SU-DHL-6 (cell line): ENCODE results near the gene TSHB.

Source experiments
- H2AFZ ChIP-seq: fragments of 200-600 bp; sonication (generic); 2 replicates; pipeline ENCODE4 v1.6.1; 2014; ENCODE audit warnings: low read depth, mild to moderate bottlenecking, moderate library complexity, mixed read lengths, antibody characterized with exemption, low read length; ENCODE audit not compliant: severe bottlenecking
- H3F3A ChIP-seq: fragments of 200-600 bp; shearing (Covaris generic); 2 replicates; pipeline ENCODE4 v1.6.0; 2016; ENCODE audit warnings: antibody characterized with exemption, mild to moderate bottlenecking; ENCODE audit not compliant: insufficient read depth
- H3K27ac ChIP-seq: fragments of 200-600 bp; sonication (generic); 2 replicates; pipeline ENCODE4 v1.5.1; 2016; ENCODE audit warnings: low read depth, mild to moderate bottlenecking, low read length, moderate library complexity, mixed read lengths
- H3K27me3 ChIP-seq: fragments of 200-600 bp; sonication (generic), shearing (Covaris generic); 2 replicates; pipeline ENCODE4 v1.6.0; 2014; ENCODE audit warnings: mild to moderate bottlenecking, low read length
- H3K36me3 ChIP-seq: fragments of 200-600 bp; sonication (generic); 2 replicates; pipeline ENCODE4 v1.6.1; 2014; ENCODE audit warnings: mild to moderate bottlenecking, low read length, mixed read lengths
- H3K4me2 ChIP-seq: fragments of 300-600, 200-600 bp; shearing (Covaris generic), sonication (generic); 2 replicates; pipeline ENCODE4 v1.6.0; 2014; ENCODE audit warnings: low read length, low read depth, mild to moderate bottlenecking; ENCODE audit not compliant: poor library complexity, severe bottlenecking
- H3K4me3 ChIP-seq: fragments of 200-600 bp; sonication (generic); 2 replicates; pipeline ENCODE4 v1.5.1; 2014; ENCODE audit warnings: antibody characterized with exemption, low read length, mild to moderate bottlenecking, mixed read lengths; ENCODE audit not compliant: insufficient read depth, poor library complexity, severe bottlenecking
- H3K79me2 ChIP-seq: fragments of 200-600 bp; sonication (generic); 2 replicates; pipeline ENCODE4 v1.6.1; 2014; ENCODE audit warnings: mild to moderate bottlenecking, low read length, moderate library complexity; ENCODE audit not compliant: insufficient read depth
- H3K9ac ChIP-seq: fragments of 200-600 bp; sonication (generic); 2 replicates; pipeline ENCODE4 v1.7.0; 2014; ENCODE audit warnings: mild to moderate bottlenecking, low read length
- H3K9me2 ChIP-seq: fragments of 200-600 bp; sonication (generic); replicated peaks from 2 replicates; pipeline ENCODE4 v1.6.1; 2014; ENCODE audit warnings: low read length; ENCODE audit not compliant: insufficient read depth
- H3K9me3 ChIP-seq: fragments of 200-600 bp; sonication (generic); 2 replicates; pipeline ENCODE4 v1.6.1; 2014; ENCODE audit warnings: low read length, mixed read lengths; ENCODE audit not compliant: insufficient read depth
- H4K20me1 ChIP-seq: fragments of 200-600 bp; sonication (generic); 2 replicates; pipeline ENCODE4 v1.6.1; 2014; ENCODE audit warnings: low read depth, mild to moderate bottlenecking, antibody characterized with exemption, low read length, moderate library complexity, mixed read lengths
- EZH2phosphoT487 ChIP-seq: fragments of 200-600 bp; sonication (generic), shearing (Covaris generic); conservative IDR thresholded peaks from 2 replicates; pipeline ENCODE4 v1.6.1; 2018; ENCODE audit warnings: mild to moderate bottlenecking, antibody characterized with exemption, low read length, moderate library complexity, mixed read lengths
- TF ChIP-seq, protein P1 (sequence below): fragments of 200-600 bp; sonication (generic); IDR thresholded peaks from one replicate; pipeline ENCODE4 v1.5.1; 2017; ENCODE audit warnings: antibody characterized with exemption, mild to moderate bottlenecking, low read length, moderate library complexity; ENCODE audit not compliant: insufficient read depth, poor library complexity, severe bottlenecking

TSHB gene

DNA sequence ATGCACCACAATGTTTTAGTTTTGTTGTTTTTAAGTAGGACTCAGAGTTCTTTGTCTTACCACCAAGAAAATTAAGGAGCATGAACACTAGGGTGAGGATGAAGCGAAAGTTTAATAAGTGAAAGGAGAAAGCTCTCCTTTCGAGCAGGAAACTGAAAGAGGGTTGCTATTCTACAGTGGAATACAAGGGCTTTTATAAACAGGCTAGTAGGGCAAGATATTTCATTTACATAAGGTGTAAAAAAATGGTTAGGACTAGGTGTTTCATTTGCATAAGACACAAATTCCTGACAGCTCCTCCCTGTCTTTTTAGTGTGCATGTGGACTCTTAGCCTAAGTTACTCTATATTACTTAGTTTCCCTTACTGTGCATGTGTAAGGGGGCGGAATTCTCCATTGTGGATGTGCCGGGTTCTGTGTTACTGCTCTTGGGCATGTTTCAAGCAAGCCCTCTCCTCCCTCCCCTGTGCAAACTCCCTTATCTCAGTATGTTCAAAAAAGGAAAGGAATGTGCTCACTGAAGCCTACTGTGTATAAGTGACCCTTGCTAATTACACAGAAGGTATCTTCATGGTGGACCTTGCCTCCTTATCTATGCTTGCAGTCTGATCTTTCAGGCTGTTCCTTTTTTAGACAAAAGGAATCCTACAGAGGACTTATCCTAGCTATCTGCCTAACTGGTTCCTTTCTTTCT is 7.3 kb downstream of the TSHB start:
- TF ChIP-seq, protein P1, sequence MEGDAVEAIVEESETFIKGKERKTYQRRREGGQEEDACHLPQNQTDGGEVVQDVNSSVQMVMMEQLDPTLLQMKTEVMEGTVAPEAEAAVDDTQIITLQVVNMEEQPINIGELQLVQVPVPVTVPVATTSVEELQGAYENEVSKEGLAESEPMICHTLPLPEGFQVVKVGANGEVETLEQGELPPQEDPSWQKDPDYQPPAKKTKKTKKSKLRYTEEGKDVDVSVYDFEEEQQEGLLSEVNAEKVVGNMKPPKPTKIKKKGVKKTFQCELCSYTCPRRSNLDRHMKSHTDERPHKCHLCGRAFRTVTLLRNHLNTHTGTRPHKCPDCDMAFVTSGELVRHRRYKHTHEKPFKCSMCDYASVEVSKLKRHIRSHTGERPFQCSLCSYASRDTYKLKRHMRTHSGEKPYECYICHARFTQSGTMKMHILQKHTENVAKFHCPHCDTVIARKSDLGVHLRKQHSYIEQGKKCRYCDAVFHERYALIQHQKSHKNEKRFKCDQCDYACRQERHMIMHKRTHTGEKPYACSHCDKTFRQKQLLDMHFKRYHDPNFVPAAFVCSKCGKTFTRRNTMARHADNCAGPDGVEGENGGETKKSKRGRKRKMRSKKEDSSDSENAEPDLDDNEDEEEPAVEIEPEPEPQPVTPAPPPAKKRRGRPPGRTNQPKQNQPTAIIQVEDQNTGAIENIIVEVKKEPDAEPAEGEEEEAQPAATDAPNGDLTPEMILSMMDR, result no peak
- no peak for TF ChIP-seq EZH2phosphoT487
- H3K4me3 ChIP-seq, result no peak overlapping the region
- no peak overlapping the region for H3K27ac ChIP-seq
- no peak overlapping the region for H3K4me2 ChIP-seq
- no peaks in the 10 kb centered on the region for H3F3A ChIP-seq
- H3K27me3 ChIP-seq, result no peaks in the 10 kb centered on the region; the same call in 1 of the 2 replicates
- H3K9me2 ChIP-seq, result no peaks in the 10 kb centered on the region
- H3K9me3 ChIP-seq, result no peaks in the 10 kb centered on the region
- no peak overlapping the region for H3K9ac ChIP-seq
- no peaks in the 10 kb centered on the region for H3K36me3 ChIP-seq
- H2AFZ ChIP-seq, result no peak overlapping the region
- H3K79me2 ChIP-seq, result no peaks in the 10 kb centered on the region
- H4K20me1 ChIP-seq, result no peaks in the 10 kb centered on the region

GRCh38 chr1:115040501-115040900 is 10.9 kb downstream of the TSHB start:
- TF ChIP-seq, protein P1, result no peak
- TF ChIP-seq EZH2phosphoT487, result no peak
- Histone ChIP-seq H3K4me2 (no peak overlapping the region), H3K9me2 (no peaks in the 10 kb centered on the region), H3F3A (no peaks in the 10 kb centered on the region), H3K4me3 (no peak overlapping the region), H3K9me3 (no peaks in the 10 kb centered on the region), H3K9ac (no peak overlapping the region), H4K20me1 (no peaks in the 10 kb centered on the region), H3K27ac (no peak overlapping the region), H3K27me3 (no peaks in the 10 kb centered on the region; the same call in 1 of the 2 replicates), H3K79me2 (no peaks in the 10 kb centered on the region), H3K36me3 (no peaks in the 10 kb centered on the region), H2AFZ (no peak overlapping the region)

DNA sequence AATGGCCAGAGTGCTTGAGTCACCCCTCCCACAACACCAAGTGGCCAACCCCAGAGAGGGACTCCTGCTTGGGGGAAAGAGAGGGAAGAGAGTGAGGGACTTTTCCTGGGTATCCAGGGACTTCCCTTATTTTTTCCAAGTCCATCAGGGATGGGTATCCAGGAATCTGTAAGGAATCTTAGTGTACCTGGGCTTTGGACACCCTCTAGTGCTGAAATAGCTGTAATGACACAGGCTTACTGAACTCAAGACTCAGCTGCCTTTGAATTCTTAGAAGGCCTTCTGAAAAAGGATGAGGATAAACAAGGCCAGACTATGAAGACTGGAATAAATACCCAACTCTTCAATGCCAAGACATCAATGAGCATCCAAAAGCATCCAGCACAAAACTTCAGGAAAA is 12.0 kb downstream of the TSHB start:
- Histone ChIP-seq H3K36me3 (no peaks in the 10 kb centered on the region), H3K9me2 (no peaks in the 10 kb centered on the region), H3K79me2 (no peaks in the 10 kb centered on the region), H3K9me3 (no peaks in the 10 kb centered on the region), H3K27me3 (no peaks in the 10 kb centered on the region), H3K9ac (no peak overlapping the region), H3F3A (no peaks in the 10 kb centered on the region), H3K27ac (no peak overlapping the region), H3K4me2 (no peak overlapping the region), H2AFZ (no peak overlapping the region), H3K4me3 (no peak overlapping the region), H4K20me1 (no peaks in the 10 kb centered on the region)
- TF ChIP-seq, protein P1, result no peak
- no peak for TF ChIP-seq EZH2phosphoT487
